GM12874 (cell line): ENCODE data around the gene MAPK4.

Source experiments
- CTCF ChIP-seq: IDR thresholded peaks from 2 replicates; pipeline ENCODE4 v1.5.1; 2011; ENCODE audit warnings: low read depth, mild to moderate bottlenecking, control low read depth, low read length, moderate library complexity; ENCODE audit not compliant: insufficient read depth

The MAPK4 gene

GRCh38 chr18:50611529-50611941, 51.6 kb downstream of the MAPK4 start:
- no peak for TF ChIP-seq CTCF

- TF ChIP-seq CTCF, result no peak
Measured at GRCh38 chr18:50614838-50615237, 55.0 kb downstream of the MAPK4 start.

- TF ChIP-seq CTCF, result no peak
Measured at GRCh38 chr18:50616484-50617048, 56.7 kb downstream of the MAPK4 start.

- TF ChIP-seq CTCF, result no peak
Measured at GRCh38 chr18:50619861-50620275, 60.0 kb downstream of the MAPK4 start.

DNA sequence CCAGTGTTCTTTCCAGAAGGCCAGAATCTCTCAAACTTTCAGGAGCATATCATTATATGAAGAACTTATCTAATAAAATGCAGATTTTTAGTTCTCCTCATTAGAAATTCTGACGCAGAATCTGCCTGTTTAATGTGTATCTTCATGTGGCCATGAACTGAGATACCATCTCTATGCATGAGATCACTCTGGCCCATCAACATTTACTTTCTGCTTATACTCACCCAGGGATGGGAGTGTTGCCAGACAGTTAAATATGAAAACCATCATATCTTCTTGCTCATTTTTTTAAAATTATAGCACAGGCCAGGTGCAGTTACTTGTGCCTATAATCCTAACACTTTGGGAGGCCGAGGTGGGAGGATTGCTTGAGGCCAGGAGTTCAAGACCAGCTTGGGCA, 60.4 kb downstream of the MAPK4 start:
- no peak for TF ChIP-seq CTCF

- no peak for TF ChIP-seq CTCF
Measured at GRCh38 chr18:50621366-50621765, 61.5 kb downstream of the MAPK4 start.

DNA sequence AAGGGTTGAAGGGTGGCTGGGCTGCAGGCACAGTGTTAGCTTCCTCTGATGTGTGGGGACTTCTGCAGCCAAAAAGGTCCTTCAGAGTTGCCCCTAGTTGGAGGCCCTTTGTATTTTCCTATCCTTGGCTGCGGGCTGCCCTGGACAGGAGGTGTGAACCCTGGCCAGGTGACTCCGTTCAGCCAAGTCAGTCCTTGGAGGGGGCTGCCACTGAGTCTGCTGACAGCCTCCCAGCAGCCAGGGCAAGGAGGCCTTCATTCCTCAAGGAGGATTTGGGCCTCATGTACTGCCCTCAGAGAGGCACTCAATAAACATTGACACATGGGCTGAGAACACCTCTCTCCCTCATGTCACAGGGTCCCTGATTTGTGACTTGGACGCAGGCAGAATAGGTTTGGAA, 62.4 kb downstream of the MAPK4 start:
- no peak for TF ChIP-seq CTCF
